OCI-LY3 (cell line): ENCODE measurements around the gene TMEM51.

Experiments
- H2AFZ ChIP-seq: fragments of 200-600, 300-600 bp; shearing (Covaris generic); 2 replicates; pipeline ENCODE4 v1.6.0; 2014; ENCODE audit warnings: antibody characterized with exemption, low read depth, low read length
- H3K27ac ChIP-seq: fragments of 200-600, 300-600 bp; sonication (generic); 2 replicates; pipeline ENCODE4 v1.5.1; 2014; ENCODE audit warnings: mild to moderate bottlenecking, low read length, moderate library complexity, mixed read lengths
- H3K27me3 ChIP-seq: fragments of 200-600, 300-600 bp; sonication (generic); 2 replicates; pipeline ENCODE4 v1.6.1; 2014; ENCODE audit warnings: low read depth, low read length, mixed read lengths
- H3K36me3 ChIP-seq: fragments of 200-600, 300-600 bp; sonication (generic); replicated peaks from 2 replicates; pipeline ENCODE3; 2014; ENCODE audit warnings: low read depth, low read length, mixed read lengths
- H3K4me1 ChIP-seq: fragments of 300-600, 200-600 bp; sonication (generic); 2 replicates; pipeline ENCODE4 v1.6.1; 2014; ENCODE audit warnings: low read length, mixed read lengths
- H3K4me2 ChIP-seq: fragments of 200-600, 300-600 bp; sonication (generic); 2 replicates; pipeline ENCODE4 v1.6.1; 2014; ENCODE audit warnings: low read length, mixed read lengths
- H3K4me3 ChIP-seq: fragments of 300-600, 200-600 bp; sonication (generic); 2 replicates; pipeline ENCODE4 v1.5.1; 2014; ENCODE audit warnings: antibody characterized with exemption, mild to moderate bottlenecking, low read length, moderate library complexity
- H3K79me2 ChIP-seq: fragments of 300-600, 200-600 bp; shearing (Covaris generic); 2 replicates; pipeline ENCODE4 v1.6.1; 2014; ENCODE audit warnings: mild to moderate bottlenecking, low read length, mixed read lengths
- H3K9ac ChIP-seq: fragments of 300-600, 200-600 bp; shearing (Covaris generic); 2 replicates; pipeline ENCODE4 v1.6.0; 2014; ENCODE audit warnings: mild to moderate bottlenecking, low read length, moderate library complexity
- H3K9me3 ChIP-seq: fragments of 200-600, 300-600 bp; shearing (Covaris generic); 2 replicates; pipeline ENCODE4 v1.6.1; 2014; ENCODE audit warnings: low read length, mixed read lengths; ENCODE audit not compliant: insufficient read depth
- H4K20me1 ChIP-seq: fragments of 200-600, 300-600 bp; sonication (generic); 2 replicates; pipeline ENCODE4 v1.6.1; 2016; ENCODE audit warnings: low read length, mixed read lengths; ENCODE audit not compliant: insufficient read depth
- EZH2phosphoT487 ChIP-seq: fragments of 200-600 bp; shearing (Covaris generic); IDR thresholded peaks from 2 replicates; pipeline ENCODE4 v1.6.1; 2018; ENCODE audit warnings: antibody characterized with exemption, mixed run types, low read depth
- TF ChIP-seq, protein P1 (sequence below): fragments of 200-600, 300-600 bp; sonication (generic); IDR thresholded peaks from 2 replicates; pipeline ENCODE4 v1.5.1; 2014; ENCODE audit warnings: antibody characterized with exemption, low read length, low read depth

The TMEM51 gene

GRCh38 chr1:15262003-15262377 is 108.4 kb downstream of the TMEM51 start:
- Histone ChIP-seq H3K4me1 (peaks cover 4% of the 10 kb centered on the region; the same call in 1 of the 2 replicates), H3K27ac (no peak overlapping the region), H3K4me3 (no peak overlapping the region), H3K79me2 (no peaks in the 10 kb centered on the region), H3K9me3 (no peaks in the 10 kb centered on the region), H3K27me3 (peaks cover 12% of the 10 kb centered on the region; the same call in 1 of the 2 replicates), H3K4me2 (no peak overlapping the region), H3K9ac (no peak overlapping the region), H4K20me1 (no peaks in the 10 kb centered on the region), H3K36me3 (no peaks in the 10 kb centered on the region), H2AFZ (no peak overlapping the region)
- TF ChIP-seq EZH2phosphoT487: no peak
- TF ChIP-seq, protein P1, sequence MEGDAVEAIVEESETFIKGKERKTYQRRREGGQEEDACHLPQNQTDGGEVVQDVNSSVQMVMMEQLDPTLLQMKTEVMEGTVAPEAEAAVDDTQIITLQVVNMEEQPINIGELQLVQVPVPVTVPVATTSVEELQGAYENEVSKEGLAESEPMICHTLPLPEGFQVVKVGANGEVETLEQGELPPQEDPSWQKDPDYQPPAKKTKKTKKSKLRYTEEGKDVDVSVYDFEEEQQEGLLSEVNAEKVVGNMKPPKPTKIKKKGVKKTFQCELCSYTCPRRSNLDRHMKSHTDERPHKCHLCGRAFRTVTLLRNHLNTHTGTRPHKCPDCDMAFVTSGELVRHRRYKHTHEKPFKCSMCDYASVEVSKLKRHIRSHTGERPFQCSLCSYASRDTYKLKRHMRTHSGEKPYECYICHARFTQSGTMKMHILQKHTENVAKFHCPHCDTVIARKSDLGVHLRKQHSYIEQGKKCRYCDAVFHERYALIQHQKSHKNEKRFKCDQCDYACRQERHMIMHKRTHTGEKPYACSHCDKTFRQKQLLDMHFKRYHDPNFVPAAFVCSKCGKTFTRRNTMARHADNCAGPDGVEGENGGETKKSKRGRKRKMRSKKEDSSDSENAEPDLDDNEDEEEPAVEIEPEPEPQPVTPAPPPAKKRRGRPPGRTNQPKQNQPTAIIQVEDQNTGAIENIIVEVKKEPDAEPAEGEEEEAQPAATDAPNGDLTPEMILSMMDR: no peak

DNA sequence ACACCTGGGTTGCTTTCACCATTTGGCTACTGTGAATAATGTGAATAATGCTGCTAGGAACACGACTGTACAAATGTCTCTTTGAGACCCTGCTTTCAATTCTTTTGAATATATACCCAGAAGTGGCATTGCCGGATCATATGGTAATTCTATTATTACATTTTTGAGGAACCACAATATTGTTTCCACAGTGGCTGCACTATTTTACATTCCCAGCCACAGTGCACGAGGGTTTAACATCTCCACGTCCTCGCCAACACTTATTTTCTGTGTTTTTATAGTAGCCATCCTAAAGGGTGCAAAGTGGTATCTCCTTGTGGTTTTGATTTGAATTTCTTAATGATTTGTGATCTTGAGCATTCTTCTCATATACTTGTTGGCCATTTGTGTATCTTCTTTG is 109.2 kb downstream of the TMEM51 start:
- H3K4me2 ChIP-seq: no peak overlapping the region
- peaks cover 4% of the 10 kb centered on the region; the same call in 1 of the 2 replicates for H3K4me1 ChIP-seq
- H3K9me3 ChIP-seq: no peaks in the 10 kb centered on the region
- H4K20me1 ChIP-seq: no peaks in the 10 kb centered on the region
- no peak for TF ChIP-seq EZH2phosphoT487
- TF ChIP-seq, protein P1: no peak
- H3K36me3 ChIP-seq: no peaks in the 10 kb centered on the region
- no peak overlapping the region for H2AFZ ChIP-seq
- H3K9ac ChIP-seq: no peak overlapping the region
- H3K4me3 ChIP-seq: no peak overlapping the region
- peaks cover 12% of the 10 kb centered on the region; the same call in 1 of the 2 replicates for H3K27me3 ChIP-seq
- H3K79me2 ChIP-seq: no peaks in the 10 kb centered on the region
- no peak overlapping the region for H3K27ac ChIP-seq

DNA sequence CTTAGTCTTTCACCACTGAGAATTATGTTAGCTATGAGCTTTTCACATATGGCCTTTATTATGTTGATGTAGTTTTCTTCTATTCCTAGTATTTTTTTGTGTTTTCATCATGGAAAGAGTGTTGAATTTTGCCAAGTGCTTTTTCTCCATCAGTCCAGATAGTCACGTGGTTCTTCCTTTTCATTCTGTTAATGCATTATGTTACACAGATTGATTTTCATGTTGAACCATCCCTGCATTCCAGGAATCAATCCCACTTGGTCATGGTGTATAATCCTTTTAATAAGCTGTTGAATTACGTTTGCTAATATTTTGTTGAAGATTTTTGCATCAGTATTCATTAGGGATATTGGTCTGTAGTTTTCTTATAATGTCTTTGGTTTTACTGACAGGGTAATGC is 111.2 kb downstream of the TMEM51 start:
- Histone ChIP-seq H3K36me3 (no peaks in the 10 kb centered on the region), H3K79me2 (no peaks in the 10 kb centered on the region)
- TF ChIP-seq EZH2phosphoT487: no peak
- TF ChIP-seq, protein P1: no peak

More for the DNA sequence above, 111.2 kb downstream of the TMEM51 start:
- Histone ChIP-seq H4K20me1 (no peaks in the 10 kb centered on the region), H3K4me2 (no peak overlapping the region), H3K4me3 (no peak overlapping the region), H3K27ac (no peak overlapping the region), H3K27me3 (peaks cover 14% of the 10 kb centered on the region; the same call in 1 of the 2 replicates), H3K9me3 (no peaks in the 10 kb centered on the region), H2AFZ (no peak overlapping the region), H3K4me1 (no peaks in the 10 kb centered on the region), H3K9ac (no peak overlapping the region)
